GM03348 (cell line): ENCODE results near the gene AKAP7.
A peak's percentile ranks its signal among the peaks of the same experiment; 100 is the strongest.
"Not testable (repeated sequence)": the region's sequence is repeated elsewhere in the genome, so short reads cannot be mapped to it uniquely, and the experiment has no call there.

Experiments
- DNase-seq: peaks from one replicate; pipeline ENCODE4 v3.0.0; 2012; ENCODE audit warnings: low spot score

AKAP7 gene

DNA sequence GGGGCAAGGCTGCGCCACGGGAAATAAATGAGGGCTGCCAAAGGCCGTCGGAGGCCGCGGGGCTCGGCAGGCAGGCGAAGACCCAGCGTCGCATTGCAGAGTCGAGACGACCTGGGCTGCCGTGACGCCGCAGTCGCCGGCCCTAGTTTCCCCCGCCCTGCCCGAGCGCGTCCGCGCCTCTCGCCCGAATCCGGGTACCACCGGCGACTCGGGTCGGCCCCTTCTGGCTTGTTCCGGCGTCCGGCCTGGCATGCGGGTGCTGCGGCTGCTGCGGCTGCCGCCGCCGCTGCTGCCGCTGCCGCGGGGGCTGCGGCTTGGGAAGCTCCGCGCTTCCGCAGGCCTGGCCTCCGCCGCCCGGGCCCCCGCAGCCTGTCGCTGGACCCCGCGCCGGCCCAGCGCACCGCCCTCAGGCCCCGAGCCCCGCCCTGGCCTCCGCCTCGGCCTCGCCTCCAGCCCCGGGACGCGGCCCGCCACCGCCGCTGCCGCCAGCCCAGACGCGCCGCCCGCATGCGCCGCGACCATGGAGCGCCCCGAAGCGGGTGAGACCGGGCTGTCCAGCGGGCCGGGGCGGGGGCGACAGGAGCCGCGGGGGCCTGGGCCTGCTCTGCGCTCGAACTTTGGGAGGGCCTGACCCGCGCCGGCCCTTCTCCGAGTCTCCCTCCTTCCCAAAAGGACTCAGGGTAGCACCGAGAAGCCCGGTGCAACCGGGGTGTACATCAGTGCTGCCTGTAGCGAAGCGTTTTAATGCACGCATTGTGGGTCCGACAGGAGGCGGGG is at the start of gene AKAP7:
AKAP7 (plus strand) TSS at position 224 of the 777 bp plus-strand sequence; CDS start at position 521, 297 bp downstream.
- peak; percentile 94 for DNase-seq

DNA sequence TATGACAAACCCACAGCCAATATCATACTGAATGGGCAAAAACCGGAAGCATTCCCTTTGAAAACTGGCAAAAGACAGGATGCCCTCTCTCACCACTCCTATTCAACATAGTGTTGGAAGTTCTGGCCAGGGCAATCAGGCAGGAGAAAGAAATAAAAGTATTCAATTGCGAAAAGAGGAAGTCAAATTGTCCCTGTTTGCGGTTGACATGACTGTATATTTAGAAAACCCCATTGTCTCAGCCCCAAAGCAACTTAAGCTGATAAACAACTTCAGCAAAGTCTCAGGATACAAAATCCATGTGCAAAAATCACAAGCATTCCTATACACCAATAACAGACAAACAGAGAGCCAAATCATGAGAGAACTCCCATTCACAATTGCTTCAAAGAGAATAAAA is 44.9 kb upstream of the AKAP7 start:
- DNase-seq = not testable (repeated sequence)

DNA sequence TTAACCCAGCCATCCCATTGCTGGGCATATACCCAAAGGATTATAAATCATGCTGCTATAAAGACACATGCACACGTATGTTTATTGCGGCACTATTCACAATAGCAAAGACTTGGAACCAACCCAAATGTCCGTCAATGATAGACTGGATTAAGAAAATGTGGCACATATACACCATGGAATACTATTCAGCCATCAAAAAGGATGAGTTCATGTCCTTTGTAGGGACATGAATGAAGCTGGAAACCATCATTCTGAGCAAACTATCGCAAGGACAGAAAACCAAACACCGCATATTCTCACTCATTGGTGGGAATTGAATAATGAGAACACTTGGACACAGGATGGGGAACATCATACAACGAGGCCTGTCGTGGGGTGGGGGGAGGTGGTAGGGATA is 43.3 kb upstream of the AKAP7 start:
- not testable (repeated sequence) for DNase-seq

GRCh38 chr6:131093334-131093733 is 41.9 kb upstream of the AKAP7 start:
- DNase-seq = no peak

DNA sequence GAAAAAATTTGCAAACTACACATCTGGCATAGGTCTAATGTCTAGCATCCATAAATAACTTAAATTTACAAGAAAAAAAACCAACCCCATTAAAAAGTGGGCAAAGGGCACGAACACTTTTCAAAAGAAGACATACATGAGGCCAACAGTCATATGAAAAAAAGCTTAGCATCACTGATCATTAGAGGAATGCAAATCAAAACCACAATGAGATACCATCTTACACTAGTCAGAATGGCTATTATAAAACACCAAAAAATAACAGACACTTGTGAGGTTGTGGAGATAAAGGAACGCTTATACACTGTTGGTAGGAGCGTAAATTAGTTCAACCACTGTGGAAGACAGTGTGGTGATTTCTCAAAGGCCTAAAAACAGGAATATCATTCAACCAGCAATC is 38.5 kb upstream of the AKAP7 start:
- DNase-seq = no peak

- no peak for DNase-seq
Measured at GRCh38 chr6:131101911-131102680, 33.2 kb upstream of the AKAP7 start.

DNA sequence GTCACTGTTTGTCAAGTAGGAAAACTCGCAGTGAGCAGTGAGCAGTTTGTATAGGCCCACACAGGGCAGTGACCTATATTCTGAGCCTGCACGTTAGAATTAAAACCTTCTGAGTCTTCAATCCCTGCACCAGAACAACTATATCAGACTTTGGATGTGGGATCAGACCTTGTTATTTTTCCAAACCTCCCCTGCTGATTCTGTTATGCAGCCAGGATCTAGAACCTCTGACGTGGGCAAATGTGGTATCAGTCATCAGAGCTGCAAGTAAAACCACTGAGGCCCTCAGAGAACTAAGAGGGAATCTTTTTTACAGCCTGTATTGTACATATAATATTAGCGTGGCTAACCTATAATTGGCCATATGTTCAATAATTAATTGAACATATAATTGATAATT is 32.0 kb upstream of the AKAP7 start:
- DNase-seq = no peak

- DNase-seq = no peak
Measured at GRCh38 chr6:131103901-131104300, 31.4 kb upstream of the AKAP7 start.

DNA sequence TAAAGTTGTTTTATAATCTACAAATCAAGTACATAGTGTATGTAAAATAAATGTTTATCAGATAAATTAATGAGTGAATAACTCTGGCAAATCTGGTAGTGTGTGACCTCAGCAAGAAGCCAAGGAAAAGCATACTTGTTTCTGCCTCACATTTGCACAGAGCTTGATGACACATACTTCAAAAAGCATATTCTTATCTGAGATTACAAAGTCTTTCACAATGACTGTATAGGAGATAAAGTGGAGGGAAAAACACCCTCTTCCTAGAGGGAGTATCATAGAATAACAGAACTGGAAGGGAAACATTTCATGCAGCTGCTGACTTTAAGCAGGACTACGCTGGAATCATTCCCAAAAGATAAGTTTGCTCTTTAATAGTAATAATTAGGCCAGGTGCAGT is 28.1 kb upstream of the AKAP7 start:
- DNase-seq = peak; percentile 44

DNA sequence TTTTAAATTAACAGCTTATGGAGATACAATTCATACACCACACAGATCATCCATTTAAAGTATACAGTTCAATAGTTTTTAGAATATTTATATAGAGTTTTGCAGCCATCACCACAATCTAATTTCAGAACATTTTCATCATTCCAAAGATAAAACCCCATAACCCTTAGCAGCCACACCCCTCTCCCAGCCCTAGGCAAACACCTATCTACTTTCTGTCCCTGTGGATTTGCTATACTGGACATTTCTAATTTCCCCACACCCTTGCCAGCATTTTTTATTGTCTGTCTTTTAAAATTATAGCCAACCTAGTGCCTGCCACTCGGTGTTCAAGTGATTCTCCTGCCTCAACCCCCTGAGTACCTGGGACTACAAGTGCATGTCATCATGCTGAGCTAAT is 23.0 kb upstream of the AKAP7 start:
- DNase-seq = no peak

- DNase-seq = no peak
Measured at GRCh38 chr6:131115651-131116050, 19.6 kb upstream of the AKAP7 start.

- DNase-seq = no peak
Measured at GRCh38 chr6:131116321-131116720, 18.9 kb upstream of the AKAP7 start.

DNA sequence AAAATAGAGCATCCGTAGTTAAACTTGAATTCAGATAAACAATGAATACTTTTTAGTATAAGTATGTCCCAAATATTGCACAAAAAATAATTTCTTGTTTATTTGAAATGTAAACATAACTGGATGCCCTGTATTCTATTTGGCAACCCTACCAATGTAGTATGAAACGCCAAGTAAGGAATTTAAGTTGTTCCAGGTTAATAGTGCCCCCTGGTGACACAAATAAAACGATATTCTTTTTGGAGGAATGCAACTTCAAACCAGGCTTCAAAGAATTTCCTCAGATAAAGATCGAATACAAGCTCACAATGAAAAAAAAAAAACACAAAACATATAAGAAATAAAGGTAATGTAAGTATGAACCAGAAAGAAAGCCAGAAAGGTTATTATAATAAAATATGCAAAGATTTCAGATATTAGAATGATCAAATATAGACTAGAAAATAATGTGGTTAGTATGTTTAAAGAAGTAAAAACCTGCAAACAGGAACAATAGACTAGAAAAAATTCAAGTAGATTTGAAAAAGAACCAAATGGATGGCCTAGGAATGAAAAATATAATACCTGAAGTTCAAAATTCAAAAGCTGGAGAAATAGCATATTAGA is 18.4 kb upstream of the AKAP7 start:
- DNase-seq = peak; percentile 41

DNA sequence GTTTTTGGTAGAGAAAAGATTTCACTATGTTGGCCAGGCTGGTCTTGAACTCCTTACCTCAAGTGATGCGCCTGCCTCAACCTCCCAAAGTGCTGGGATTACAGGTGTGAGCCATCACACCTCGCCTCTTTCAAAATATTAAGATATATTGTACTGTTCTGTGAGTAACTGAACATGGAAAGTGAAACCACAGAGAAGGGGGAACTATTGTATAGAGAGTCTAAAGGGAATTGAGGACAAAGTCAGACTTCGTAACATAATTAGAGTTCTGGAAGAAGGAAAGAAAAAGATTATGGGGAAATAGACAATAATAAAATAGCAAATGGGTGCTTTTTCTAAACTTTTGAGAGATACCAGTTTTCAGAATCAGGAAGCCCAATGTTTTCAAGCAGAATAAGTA is 17.4 kb upstream of the AKAP7 start:
- DNase-seq = no peak

- peak; percentile 48 for DNase-seq
Measured at GRCh38 chr6:131122007-131122406, 13.3 kb upstream of the AKAP7 start.

DNA sequence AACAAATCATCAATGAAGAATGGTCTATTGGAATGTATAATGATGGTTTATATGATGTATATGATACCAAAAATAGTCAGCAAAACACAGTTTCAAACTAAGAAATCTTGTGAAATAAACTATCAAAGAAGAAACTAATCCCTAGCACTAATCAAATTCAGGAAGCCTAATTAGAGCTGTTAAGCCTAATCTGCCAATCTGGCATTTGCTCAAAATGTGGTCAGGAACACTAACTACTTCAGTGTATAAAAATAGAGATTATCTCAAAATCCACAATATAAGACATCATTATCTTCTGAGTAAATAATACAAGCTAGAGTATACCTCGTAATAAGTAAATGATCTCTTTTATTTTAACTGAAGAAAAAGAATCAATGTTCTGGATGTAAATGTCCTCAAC is 12.8 kb upstream of the AKAP7 start:
- DNase-seq = no peak

DNA sequence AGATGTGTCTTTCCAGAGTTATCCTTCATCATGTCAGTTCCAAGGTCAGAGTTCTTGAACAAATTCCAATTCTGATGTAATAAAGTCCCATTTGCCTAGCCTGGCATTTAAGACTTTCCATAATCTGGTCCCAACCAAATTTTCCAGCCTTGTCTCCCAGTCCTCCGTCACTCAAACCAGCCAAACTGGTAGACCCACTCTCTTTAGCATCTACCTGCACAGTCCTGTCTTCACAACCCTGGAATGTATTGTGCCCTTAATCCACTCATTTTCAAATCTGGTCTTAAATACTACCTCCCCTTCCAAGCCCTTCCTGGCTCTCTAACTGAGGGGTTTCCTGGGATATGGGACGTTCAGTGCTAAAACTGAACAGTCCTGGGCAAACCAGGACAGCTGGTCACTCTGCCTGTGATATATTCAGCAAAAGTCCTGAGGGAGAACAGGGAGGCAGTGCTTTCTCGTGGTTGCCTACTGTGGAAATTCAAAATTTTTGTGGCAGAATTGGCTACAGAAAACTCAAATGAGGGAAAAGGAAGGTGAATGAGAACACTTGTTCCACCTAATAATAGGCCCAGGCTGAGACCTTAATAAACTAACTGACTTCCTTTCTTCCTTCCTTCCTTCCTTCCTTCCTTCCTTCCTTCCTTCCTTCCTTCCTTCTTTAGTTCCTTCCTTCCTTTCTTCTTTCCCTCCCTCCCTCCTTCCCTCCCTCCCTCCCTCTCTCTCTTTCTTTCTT is 10.8 kb upstream of the AKAP7 start:
- no peak for DNase-seq

- DNase-seq = no peak
Measured at GRCh38 chr6:131125431-131125830, 9.8 kb upstream of the AKAP7 start.

- no peak for DNase-seq
Measured at GRCh38 chr6:131129689-131130553, 5.3 kb upstream of the AKAP7 start.

DNA sequence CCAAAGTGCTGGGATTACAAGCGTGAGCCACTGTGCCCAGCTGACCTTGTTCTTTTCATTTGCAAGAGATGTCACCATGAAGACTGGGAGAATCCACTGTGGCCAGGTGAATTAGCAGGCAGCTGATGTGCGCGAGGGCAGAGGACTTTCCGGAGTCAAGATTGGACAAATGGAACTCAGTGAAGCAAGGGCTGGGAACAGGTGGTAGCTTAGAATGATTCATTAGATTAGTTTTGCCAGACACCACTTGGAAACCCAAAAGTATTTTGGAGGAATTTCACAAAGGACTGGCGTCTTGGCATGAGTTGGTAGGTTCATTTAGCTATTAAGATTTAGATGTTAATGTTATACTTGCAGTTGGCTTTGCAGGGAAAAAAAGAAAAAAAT is 4.7 kb upstream of the AKAP7 start:
- DNase-seq = no peak

- DNase-seq = no peak
Measured at GRCh38 chr6:131132360-131132759, 2.9 kb upstream of the AKAP7 start.
